ENCODE results near the gene ADORA2A. TPM values are rescaled to one million over a fixed set of nuclear protein-coding genes. Genes with fewer than 3 reads are reported as not detected.
A peak's percentile ranks its signal among the peaks of the same experiment; 100 is the strongest.

ADORA2A gene
- polyA plus RNA-seq, 1 donor = 10.9 TPM

DNA sequence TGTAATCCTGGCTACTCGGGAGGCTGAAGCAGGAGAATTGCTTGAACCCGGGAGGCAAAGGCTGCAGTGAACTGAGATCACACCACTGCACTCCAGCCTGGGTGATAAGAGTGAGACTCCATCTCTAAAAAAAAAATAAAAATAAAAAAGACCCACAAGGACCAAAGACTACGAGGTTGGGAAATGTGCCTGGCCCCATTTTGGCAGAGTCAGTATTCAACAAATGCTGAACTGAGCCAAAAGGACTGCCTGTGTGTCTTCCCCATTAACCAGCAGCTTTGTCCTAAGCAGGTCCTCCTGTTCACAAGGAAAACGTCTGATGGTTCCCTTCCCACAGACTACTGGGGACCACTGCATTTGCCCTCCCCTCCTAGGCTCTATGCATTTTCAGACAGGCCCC lies 27.6 kb downstream of the ADORA2A start:
- H3K36me3 ChIP-seq (ENCODE audit: control insufficient read depth, insufficient read depth, low read length) = no peaks in the 10 kb centered on the region
- H3K9me3 ChIP-seq (ENCODE audit: control insufficient read depth, low read depth, low read length) = peaks cover 3% of the 10 kb centered on the region
- WGBS (ENCODE audit: insufficient coverage, low lambda C conversion rate) = 80% methylated on average over 1 of the region's 4 CpGs
- H3K4me1 ChIP-seq (ENCODE audit: control insufficient read depth, insufficient read depth, low read length) = no peaks in the 10 kb centered on the region
- no peak overlapping the region for H3K27ac ChIP-seq (ENCODE audit: low read length)
- no peaks in the 10 kb centered on the region for H3K27me3 ChIP-seq (ENCODE audit: control insufficient read depth, insufficient read depth, low read length)
- no peak overlapping the region for H3K4me3 ChIP-seq (ENCODE audit: low read length)
- no peak for DNase-seq

DNA sequence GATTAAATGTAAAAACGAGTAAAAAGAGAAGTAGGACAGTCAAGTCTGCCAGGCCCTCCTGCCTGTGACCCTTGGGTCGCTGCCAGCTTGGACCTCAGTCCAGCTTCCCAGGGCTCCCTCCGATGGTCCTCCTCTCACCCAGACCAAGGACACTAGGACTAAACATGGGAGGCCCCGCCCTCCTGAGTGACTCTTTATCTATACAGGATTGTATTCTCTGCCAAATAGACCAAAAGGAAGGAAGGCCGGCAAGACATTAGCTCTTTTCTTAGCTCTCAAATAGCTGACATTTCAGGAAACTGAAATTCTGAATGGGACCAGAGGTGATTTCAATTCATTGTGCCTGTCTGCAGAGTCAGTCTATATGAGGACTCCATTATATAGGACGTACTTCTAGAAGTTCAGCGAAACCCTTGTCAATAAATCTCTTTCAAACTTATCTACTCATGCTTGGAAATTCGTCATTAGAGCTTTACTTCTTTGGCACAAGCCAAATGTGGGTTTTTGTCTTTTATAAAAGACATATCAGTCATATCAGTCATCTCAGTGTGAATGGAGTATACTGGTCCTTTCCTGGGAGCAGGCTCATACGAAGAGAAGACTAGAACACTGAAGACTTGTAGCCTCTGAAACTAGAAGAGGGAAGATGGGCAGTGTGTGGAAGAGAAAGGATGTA lies 28.5 kb downstream of the ADORA2A start:
- no peak for DNase-seq
- H3K4me1 ChIP-seq (ENCODE audit: control insufficient read depth, insufficient read depth, low read length) = peaks cover 5% of the 10 kb centered on the region
- no peak overlapping the region for H3K27ac ChIP-seq (ENCODE audit: low read length)
- H3K9me3 ChIP-seq (ENCODE audit: control insufficient read depth, low read depth, low read length) = peaks cover 3% of the 10 kb centered on the region
- H3K4me3 ChIP-seq (ENCODE audit: low read length) = no peak overlapping the region
- WGBS (ENCODE audit: insufficient coverage, low lambda C conversion rate) = 95% methylated on average over 4 of the region's 9 CpGs
- H3K36me3 ChIP-seq (ENCODE audit: control insufficient read depth, insufficient read depth, low read length) = no peaks in the 10 kb centered on the region
- no peaks in the 10 kb centered on the region for H3K27me3 ChIP-seq (ENCODE audit: control insufficient read depth, insufficient read depth, low read length)

DNA sequence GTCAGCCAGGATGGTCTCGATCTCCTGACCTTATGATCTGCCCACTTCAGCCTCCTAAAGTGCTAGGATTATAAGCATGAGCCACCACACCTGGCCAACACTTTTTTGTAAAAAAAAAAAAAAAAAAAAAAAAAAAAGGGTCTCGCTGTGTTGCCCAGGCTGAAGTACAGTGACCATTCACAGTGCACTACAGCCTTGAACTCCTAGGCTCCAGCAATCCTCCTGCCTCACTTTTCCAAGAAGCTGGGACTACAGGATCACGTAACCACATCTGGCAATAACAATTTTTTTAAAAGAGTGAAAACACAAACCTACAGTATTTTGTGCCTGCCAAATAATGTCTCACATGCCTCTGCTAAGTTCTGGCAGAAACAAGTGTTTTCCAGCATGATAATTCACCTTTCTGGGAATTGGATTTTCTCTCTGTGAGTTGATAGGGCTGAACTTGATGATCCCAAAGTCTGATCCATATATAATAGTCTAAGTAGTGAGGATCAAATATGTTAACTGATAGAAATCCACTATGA lies 30.6 kb downstream of the ADORA2A start:
- no peaks in the 10 kb centered on the region for H3K9me3 ChIP-seq (ENCODE audit: control insufficient read depth, low read depth, low read length)
- WGBS (ENCODE audit: insufficient coverage, low lambda C conversion rate) = no CpG with 5 or more reads among the region's 3 CpGs
- no peaks in the 10 kb centered on the region for H3K27me3 ChIP-seq (ENCODE audit: control insufficient read depth, insufficient read depth, low read length)

DNA sequence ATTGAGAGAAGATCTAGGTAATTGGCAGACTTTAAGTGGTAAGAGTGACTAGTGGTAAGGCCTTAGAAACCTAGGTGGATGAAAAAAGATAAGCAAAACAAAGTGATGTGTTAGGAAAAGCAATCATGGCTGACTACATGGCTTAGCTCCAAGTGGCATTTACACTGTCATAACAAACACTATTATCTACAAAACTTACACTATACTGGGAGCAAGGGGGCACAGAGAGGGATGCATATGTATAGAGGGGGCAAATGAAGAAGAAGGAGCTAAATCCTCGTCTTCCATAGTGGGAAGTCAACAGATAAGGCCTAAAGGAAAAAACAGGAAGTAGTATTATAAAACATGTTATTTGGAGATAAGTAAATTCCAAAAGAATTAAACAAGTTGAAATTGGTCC lies 32.5 kb downstream of the ADORA2A start:
- 57% methylated on average over 1 of the region's 1 CpG for WGBS (ENCODE audit: insufficient coverage, low lambda C conversion rate)
- DNase-seq = no peak
- H3K4me1 ChIP-seq (ENCODE audit: control insufficient read depth, insufficient read depth, low read length) = peaks cover 8% of the 10 kb centered on the region
- no peak overlapping the region for H3K4me3 ChIP-seq (ENCODE audit: low read length)
- H3K27me3 ChIP-seq (ENCODE audit: control insufficient read depth, insufficient read depth, low read length) = no peaks in the 10 kb centered on the region
- no peaks in the 10 kb centered on the region for H3K36me3 ChIP-seq (ENCODE audit: control insufficient read depth, insufficient read depth, low read length)
- no peaks in the 10 kb centered on the region for H3K9me3 ChIP-seq (ENCODE audit: control insufficient read depth, low read depth, low read length)
- peak overlapping the region; percentile 80 for H3K27ac ChIP-seq (ENCODE audit: low read length)

More for the DNA sequence above, 30.6 kb downstream of the ADORA2A start:
- Histone ChIP-seq H3K36me3 (ENCODE audit: control insufficient read depth, insufficient read depth, low read length) (no peaks in the 10 kb centered on the region), H3K27ac (ENCODE audit: low read length) (no peak overlapping the region), H3K4me1 (ENCODE audit: control insufficient read depth, insufficient read depth, low read length) (peaks cover 8% of the 10 kb centered on the region), H3K4me3 (ENCODE audit: low read length) (no peak overlapping the region)
- no peak for DNase-seq

DNA sequence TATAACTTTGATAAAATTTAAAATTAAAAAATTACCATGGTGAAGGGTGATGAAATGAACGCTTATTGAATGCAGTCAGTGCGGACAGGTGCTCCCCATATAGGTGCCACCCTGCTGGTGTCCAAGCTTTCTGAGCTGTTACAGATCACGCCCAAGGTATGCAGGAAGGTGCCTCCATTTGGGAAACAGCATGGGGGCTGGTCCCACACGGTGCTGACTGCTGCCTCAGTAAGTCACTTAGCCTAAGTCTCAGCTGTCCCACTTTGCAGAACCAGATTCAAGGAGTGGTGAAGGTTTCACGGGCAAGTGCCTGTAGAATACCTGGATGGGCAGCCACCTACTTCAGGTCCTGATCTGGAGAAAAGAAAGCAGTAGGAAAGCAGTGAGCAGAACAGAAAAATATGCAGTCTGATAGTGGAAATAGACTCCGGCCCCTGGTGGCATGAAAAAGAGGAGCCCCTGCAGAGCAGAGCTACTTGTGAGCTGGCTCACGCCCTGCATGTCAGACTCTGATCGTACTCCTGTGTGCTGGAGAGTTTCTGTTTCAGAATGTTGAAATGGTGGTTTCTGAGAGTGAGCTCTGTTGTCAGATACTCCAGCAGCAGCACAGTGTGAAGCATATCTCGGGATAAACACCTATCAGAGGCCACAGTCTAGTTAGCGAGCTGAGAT lies 33.2 kb downstream of the ADORA2A start:
- Histone ChIP-seq H3K36me3 (ENCODE audit: control insufficient read depth, insufficient read depth, low read length) (no peaks in the 10 kb centered on the region), H3K9me3 (ENCODE audit: control insufficient read depth, low read depth, low read length) (no peaks in the 10 kb centered on the region), H3K27ac (ENCODE audit: low read length) (peak overlapping the region; percentile 80), H3K4me3 (ENCODE audit: low read length) (peak overlapping the region; percentile 5), H3K4me1 (ENCODE audit: control insufficient read depth, insufficient read depth, low read length) (peaks cover 8% of the 10 kb centered on the region), H3K27me3 (ENCODE audit: control insufficient read depth, insufficient read depth, low read length) (no peaks in the 10 kb centered on the region)
- WGBS (ENCODE audit: insufficient coverage, low lambda C conversion rate) = 95% methylated on average over 2 of the region's 10 CpGs
- DNase-seq = peak; percentile 74 to 86

DNA sequence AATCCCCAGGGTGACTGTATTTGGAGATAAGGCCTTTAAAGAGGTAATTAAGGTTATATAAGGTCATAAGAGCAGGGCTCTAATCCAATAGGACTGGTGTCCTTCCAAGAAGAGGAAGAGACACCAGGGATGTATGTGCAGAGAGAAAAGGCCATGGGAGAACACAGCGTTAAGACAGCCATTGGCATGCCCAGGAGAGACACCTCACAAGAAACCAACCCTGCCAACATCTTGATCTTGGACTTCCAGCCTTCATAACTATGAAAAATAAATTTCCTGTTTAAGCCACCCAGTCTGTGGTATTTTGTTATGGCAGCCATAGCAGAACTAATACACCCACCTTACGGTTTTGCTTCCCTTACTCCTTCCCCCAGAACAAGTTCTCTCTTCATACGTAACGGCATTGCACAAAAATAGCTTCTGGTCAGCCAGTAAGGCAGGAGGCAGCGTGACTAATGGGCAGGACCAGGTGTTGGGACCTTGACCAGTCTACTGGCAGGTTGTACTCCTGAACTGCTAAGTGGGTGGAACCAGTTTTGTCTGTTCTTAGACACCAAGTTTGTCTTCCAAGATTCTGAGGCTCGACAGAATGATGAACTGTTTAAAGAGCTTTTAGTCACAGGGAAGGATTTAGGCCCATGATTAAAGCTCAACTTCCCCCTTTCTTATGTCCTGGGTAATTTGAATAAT lies 35.8 kb downstream of the ADORA2A start:
- no peaks in the 10 kb centered on the region for H3K9me3 ChIP-seq (ENCODE audit: control insufficient read depth, low read depth, low read length)
- H3K27ac ChIP-seq (ENCODE audit: low read length) = peak overlapping the region; percentile 14
- peaks cover 16% of the 10 kb centered on the region for H3K4me1 ChIP-seq (ENCODE audit: control insufficient read depth, insufficient read depth, low read length)
- peak; percentile 64 to 72 for DNase-seq
- WGBS (ENCODE audit: insufficient coverage, low lambda C conversion rate) = no CpG with 5 or more reads among the region's 6 CpGs
- no peaks in the 10 kb centered on the region for H3K36me3 ChIP-seq (ENCODE audit: control insufficient read depth, insufficient read depth, low read length)
- no peaks in the 10 kb centered on the region for H3K27me3 ChIP-seq (ENCODE audit: control insufficient read depth, insufficient read depth, low read length)
- H3K4me3 ChIP-seq (ENCODE audit: low read length) = no peak overlapping the region

DNA sequence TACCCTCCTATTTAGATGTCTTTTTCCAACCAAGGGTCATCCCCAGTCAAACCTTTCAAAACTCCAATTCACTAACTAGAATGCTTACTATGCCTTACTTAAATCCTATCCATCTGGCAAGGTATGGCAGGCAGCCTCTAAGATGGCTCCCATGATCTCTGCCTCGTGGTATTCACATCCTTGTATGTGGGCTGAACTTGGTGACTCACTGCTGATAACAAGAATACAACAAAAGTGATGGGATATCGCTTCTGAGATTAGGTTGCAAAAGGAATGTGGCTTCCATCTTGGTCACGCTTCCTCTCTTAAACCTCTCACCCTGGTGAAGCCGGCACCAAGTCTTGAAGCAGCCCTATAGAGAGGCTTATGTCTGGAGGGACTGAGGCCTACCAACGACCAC lies 38.2 kb downstream of the ADORA2A start:
- Histone ChIP-seq H3K36me3 (ENCODE audit: control insufficient read depth, insufficient read depth, low read length) (no peaks in the 10 kb centered on the region), H3K4me3 (ENCODE audit: low read length) (no peak overlapping the region), H3K4me1 (ENCODE audit: control insufficient read depth, insufficient read depth, low read length) (peaks cover 13% of the 10 kb centered on the region), H3K27me3 (ENCODE audit: control insufficient read depth, insufficient read depth, low read length) (no peaks in the 10 kb centered on the region), H3K27ac (ENCODE audit: low read length) (peak overlapping the region; percentile 58), H3K9me3 (ENCODE audit: control insufficient read depth, low read depth, low read length) (no peaks in the 10 kb centered on the region)
- 100% methylated on average over 1 of the region's 5 CpGs for WGBS (ENCODE audit: insufficient coverage, low lambda C conversion rate)
- peak; percentile 35 to 51 for DNase-seq

DNA sequence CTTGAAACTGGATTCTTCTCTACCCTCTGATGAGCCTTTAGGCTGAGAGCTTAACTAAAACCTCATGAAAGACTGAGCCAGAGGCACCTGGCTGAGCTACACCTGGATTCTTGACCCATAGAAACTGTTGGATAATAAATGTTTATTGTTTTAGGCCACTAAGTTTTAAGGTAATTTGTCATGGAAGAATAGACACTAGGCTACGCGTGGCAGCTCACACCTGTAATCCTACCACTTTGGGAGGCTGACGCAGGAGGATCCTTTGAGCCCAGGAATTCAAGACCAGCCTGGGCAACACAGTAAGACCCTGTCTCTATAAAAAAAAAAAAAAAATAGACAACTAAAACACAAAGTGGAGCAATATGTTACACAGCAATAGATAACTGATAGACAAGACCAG lies 38.6 kb downstream of the ADORA2A start:
- Histone ChIP-seq H3K4me1 (ENCODE audit: control insufficient read depth, insufficient read depth, low read length) (peaks cover 10% of the 10 kb centered on the region), H3K27me3 (ENCODE audit: control insufficient read depth, insufficient read depth, low read length) (no peaks in the 10 kb centered on the region), H3K9me3 (ENCODE audit: control insufficient read depth, low read depth, low read length) (no peaks in the 10 kb centered on the region), H3K27ac (ENCODE audit: low read length) (peak overlapping the region; percentile 58), H3K36me3 (ENCODE audit: control insufficient read depth, insufficient read depth, low read length) (no peaks in the 10 kb centered on the region), H3K4me3 (ENCODE audit: low read length) (no peak overlapping the region)
- 83% methylated on average over 2 of the region's 3 CpGs for WGBS (ENCODE audit: insufficient coverage, low lambda C conversion rate)
- no peak for DNase-seq

DNA sequence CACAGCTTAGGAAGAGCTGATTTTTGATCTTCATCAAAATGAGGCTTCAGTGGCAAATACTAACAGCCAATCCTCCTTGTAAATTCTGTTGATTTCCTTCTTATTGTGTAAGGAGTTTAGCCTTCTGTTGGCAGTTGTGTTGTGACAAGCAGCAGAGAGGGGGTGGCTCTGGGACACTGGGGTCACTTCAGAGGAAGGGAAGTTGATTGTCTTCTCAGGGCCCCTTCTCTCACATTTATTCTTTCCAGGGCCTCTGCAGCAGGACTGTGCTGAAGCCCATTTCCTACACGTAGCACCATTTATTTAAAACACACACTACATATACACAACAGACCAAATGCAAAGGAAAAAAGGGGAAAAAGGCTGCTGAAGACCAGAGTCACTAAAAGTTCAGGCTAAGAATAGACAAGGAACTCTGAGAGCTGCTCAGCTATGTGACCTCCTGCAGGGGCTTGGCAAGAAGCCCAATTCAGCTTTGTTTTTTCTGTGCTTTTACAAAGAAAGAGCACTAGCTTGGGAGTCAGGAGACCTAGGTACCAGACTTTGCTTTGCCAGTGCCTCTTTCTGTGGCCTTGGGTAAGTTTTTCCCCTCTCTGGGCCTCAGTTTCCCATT lies 39.4 kb downstream of the ADORA2A start:
- Histone ChIP-seq H3K4me3 (ENCODE audit: low read length) (no peak overlapping the region), H3K9me3 (ENCODE audit: control insufficient read depth, low read depth, low read length) (no peaks in the 10 kb centered on the region), H3K4me1 (ENCODE audit: control insufficient read depth, insufficient read depth, low read length) (peaks cover 8% of the 10 kb centered on the region), H3K27me3 (ENCODE audit: control insufficient read depth, insufficient read depth, low read length) (no peaks in the 10 kb centered on the region), H3K27ac (ENCODE audit: low read length) (peak overlapping the region; percentile 58), H3K36me3 (ENCODE audit: control insufficient read depth, insufficient read depth, low read length) (no peaks in the 10 kb centered on the region)
- peak in 1 of 2 donors; percentile 19 for DNase-seq
- WGBS (ENCODE audit: insufficient coverage, low lambda C conversion rate) = no CpG with 5 or more reads among the region's 1 CpG

DNA sequence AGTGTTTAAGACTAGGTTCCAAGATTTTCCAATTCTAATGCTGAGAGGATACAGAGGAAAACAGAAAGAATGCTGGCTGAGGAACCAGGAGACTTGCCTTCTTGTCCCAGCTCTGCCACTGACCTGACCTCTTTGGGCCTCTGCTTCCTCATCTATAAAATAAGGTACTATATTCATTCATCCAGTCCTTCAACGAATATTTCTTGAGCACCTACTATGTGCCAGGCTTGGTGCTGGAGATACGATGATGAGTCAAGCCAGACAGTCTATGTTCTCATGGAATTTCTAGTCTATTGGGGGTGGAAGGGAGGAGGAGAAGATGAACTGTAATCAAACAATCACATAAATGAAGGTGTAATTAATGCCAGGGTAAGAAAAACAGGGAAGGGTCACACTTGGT lies 39.9 kb downstream of the ADORA2A start:
- WGBS (ENCODE audit: insufficient coverage, low lambda C conversion rate) = no CpG with 5 or more reads among the region's 2 CpGs
- DNase-seq = no peak
- no peaks in the 10 kb centered on the region for H3K9me3 ChIP-seq (ENCODE audit: control insufficient read depth, low read depth, low read length)
- peak overlapping the region; percentile 9 for H3K27ac ChIP-seq (ENCODE audit: low read length)
- H3K4me3 ChIP-seq (ENCODE audit: low read length) = no peak overlapping the region
- peaks cover 8% of the 10 kb centered on the region for H3K4me1 ChIP-seq (ENCODE audit: control insufficient read depth, insufficient read depth, low read length)
- no peaks in the 10 kb centered on the region for H3K36me3 ChIP-seq (ENCODE audit: control insufficient read depth, insufficient read depth, low read length)
- no peaks in the 10 kb centered on the region for H3K27me3 ChIP-seq (ENCODE audit: control insufficient read depth, insufficient read depth, low read length)

All from large intestine (tissue), 3 donors.